Epithelial cell of proximal tubule (primary cell): ENCODE results near the gene GNG12. TPM values are rescaled to one million over a fixed set of nuclear protein-coding genes. Genes with fewer than 3 reads are reported as not detected.

ENCODE experiments used
- DNase-seq: peaks from one replicate; pipeline ENCODE4 v3.0.0-alpha.2; 2011; ENCODE audit warnings: low read depth
- H3K4me3 ChIP-seq: 2 replicates; pipeline ENCODE4 v1.5.1; 2011; ENCODE audit warnings: low read depth, mild to moderate bottlenecking, low read length
- CTCF ChIP-seq: conservative IDR thresholded peaks from 2 replicates; pipeline ENCODE4 v1.5.1; 2012; ENCODE audit warnings: low read depth, mild to moderate bottlenecking, low read length
- total RNA-seq: library from RNA; depleted of rRNA; stranded (reverse); fragments of >200 nt; gene quantifications from 2 replicates; pipeline ENCODE4 v1.2.3, GENCODE V29; 2015

GNG12 gene
- total RNA-seq, 1 donor from 2014 or later = 67.1 TPM

DNA sequence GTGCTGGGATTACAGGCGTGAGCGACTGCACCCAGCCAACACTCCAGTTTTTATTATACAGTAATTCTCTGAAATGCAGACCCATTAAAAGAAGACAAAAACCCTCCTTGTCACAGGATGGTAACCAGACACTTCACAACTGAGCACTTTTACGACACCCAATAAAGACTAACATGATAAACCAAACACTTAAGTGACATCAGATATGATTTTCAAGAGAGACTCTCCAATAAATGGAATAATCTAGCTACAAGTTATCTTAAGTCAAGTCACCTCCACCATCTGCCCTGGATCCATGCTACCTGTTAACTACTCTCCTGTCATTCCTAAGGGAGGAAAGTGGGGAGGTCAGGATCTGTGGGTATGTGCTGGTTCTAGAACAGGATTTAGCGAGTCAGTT, 5.6 kb downstream of the GNG12 start:
- TF ChIP-seq CTCF = no peak
- no peak overlapping the region for H3K4me3 ChIP-seq
- no peak for DNase-seq

DNA sequence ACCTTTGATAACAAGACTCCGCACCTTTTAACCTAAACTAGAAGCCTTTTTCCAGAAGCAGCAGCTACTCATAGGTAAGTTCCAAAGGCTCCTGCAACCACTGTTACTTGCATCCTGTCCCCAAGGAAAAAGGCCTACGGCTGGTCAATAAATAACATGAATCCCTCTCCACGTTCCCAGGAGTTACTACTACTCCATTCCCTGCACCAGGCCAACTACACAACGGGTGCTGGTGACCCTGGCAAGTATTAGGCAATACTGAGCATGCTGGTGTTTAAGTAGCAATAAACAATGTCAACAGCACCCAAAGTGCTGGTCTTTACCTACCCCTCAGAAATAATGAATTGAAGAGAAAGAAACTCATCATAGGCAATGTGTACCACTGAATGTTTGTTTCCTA, 7.7 kb downstream of the GNG12 start:
- no peak for DNase-seq
- H3K4me3 ChIP-seq = no peak overlapping the region
- TF ChIP-seq CTCF = no peak

DNA sequence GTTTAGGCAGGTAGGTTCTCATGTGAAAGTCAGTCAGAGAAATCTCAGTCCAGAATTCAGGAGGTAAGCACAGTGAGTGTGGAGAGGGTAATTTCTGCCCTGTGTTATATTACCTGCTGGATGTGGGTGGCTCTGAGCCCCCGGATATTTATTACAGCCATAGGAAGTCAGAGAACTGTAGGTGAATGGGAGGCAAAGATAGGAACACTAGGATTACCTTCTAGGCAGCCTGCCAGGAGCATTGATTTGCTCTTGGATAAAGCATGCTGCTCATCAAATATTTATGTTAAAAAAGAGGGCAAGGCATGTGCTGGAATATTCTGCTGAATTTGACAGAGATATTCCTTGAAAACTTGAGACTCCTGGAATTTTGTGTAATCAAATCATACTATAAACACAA, 8.5 kb downstream of the GNG12 start:
- TF ChIP-seq CTCF = no peak
- no peak overlapping the region for H3K4me3 ChIP-seq
- DNase-seq = no peak

DNA sequence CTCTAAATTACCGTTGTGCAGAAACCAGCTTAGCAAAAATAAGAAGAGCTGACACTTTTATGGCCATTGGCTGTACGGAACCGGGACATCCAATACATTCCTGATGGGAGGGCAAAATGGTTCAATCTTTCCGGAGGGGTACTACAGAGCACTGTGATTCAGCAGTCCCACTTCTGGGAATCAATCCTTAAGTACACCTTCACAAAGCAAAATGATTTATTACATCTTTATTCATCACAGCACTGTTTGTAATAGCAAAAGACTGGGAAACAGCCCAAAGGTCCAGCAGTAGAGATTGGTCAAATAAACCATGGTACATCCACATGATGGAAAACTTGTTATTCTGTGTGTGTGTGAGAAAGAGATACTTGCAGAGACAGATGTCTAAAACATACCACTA, 9.7 kb downstream of the GNG12 start:
- H3K4me3 ChIP-seq = no peak overlapping the region
- no peak for DNase-seq
- no peak for TF ChIP-seq CTCF

GRCh38 chr1:67821263-67821662, 12.0 kb downstream of the GNG12 start:
- no peak for TF ChIP-seq CTCF
- no peak for DNase-seq
- no peak overlapping the region for H3K4me3 ChIP-seq

DNA sequence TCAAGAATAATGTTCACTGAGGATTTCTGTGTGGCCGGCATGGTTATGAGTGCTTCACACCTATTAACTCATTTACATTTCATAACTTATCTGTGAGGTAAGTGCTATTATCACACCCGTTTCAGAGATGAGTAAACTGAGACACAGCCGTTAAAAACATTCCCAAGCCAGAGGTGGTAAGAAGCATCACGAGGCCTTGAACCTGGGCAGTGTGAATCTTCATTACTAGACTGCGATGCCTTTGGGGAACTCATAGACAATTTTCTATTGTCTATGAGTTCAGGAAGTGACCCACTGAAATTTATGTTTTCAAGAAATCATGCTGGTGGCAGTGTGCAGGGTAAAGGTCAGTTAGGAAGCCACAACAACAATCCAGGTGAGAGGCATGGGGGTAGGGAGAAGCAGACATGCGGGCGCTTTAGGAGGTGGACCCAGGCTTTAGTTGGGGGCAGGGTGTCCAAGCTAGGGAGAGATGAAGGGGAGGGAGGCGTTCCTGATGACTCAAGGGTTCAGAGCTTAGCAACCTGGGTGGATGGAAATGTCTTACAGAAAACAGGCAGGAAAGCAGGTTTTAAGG, 14.5 kb downstream of the GNG12 start:
- no peak overlapping the region for H3K4me3 ChIP-seq
- TF ChIP-seq CTCF = no peak
- no peak for DNase-seq

- no peak for DNase-seq
- no peak overlapping the region for H3K4me3 ChIP-seq
- no peak for TF ChIP-seq CTCF
Measured at GRCh38 chr1:67818162-67818561, 15.1 kb downstream of the GNG12 start.
